ENCODE data around the gene GRAP. TPM values are rescaled to one million over a fixed set of nuclear protein-coding genes. Genes with fewer than 3 reads are reported as not detected.

GRAP gene
- total and polyA plus RNA-seq, 10 donors = 36.2 to 114 (median 47.4) TPM

GRCh38 chr17:19000531-19001325, 46.0 kb downstream of the GRAP start:
- Histone ChIP-seq H3K36me3 (peaks cover 0 to 14% (median 0%) of the 10 kb centered on the region in 6 donors), H3K27me3 (replicated peaks in 1 of 7) (peaks cover 0 to 15% (median 0%) of the 10 kb centered on the region in 7 donors), H3K4me1 (peaks cover 9 to 52% (median 31%) of the 10 kb centered on the region in 6 donors), H3K9me3 (peaks cover 0 to 9% (median 4%) of the 10 kb centered on the region in 8 donors), H3K27ac (no peak overlapping the region), H3K4me3 (no peak overlapping the region)
- TF ChIP-seq POLR2A (IDR thresholded peaks at IDR 0.05) (no peak), CTCF (IDR thresholded peaks at IDR 0.05 in 8 of 11, conservative IDR thresholded peaks at IDR 0.05 in 3 of 11) (no peak), POLR2AphosphoS5 (IDR thresholded peaks at IDR 0.05) (no peak)
- intact Hi-C loops (cut with DNase I; ENCODE audit: low total_unique reads) = no loop called here
- 86 to 94% (median 92%) methylated on average over 17 of the region's 17 CpGs for WGBS, 5 donors
- DNase-seq = no peak

- no peak for TF ChIP-seq POLR2AphosphoS5 (IDR thresholded peaks at IDR 0.05)
- TF ChIP-seq POLR2A (IDR thresholded peaks at IDR 0.05) = no peak
- no peak for TF ChIP-seq CTCF (IDR thresholded peaks at IDR 0.05 in 8 of 11, conservative IDR thresholded peaks at IDR 0.05 in 3 of 11)
- peaks cover 0 to 15% (median 0%) of the 10 kb centered on the region in 7 donors for H3K27me3 ChIP-seq (replicated peaks in 1 of 7)
- no peak overlapping the region for H3K4me3 ChIP-seq
- H3K4me1 ChIP-seq = peaks cover 6 to 45% (median 29%) of the 10 kb centered on the region in 6 donors
- H3K9me3 ChIP-seq = peaks cover 0 to 17% (median 10%) of the 10 kb centered on the region in 8 donors
- no peak for DNase-seq
- peaks cover 0 to 14% (median 0%) of the 10 kb centered on the region in 6 donors for H3K36me3 ChIP-seq
- WGBS, 5 donors = 89 to 96% (median 95%) methylated on average over 5 to 6 of the region's 6 CpGs
- no peak overlapping the region for H3K27ac ChIP-seq
- intact Hi-C loops (cut with DNase I; ENCODE audit: low total_unique reads) = no loop called here
Observed at GRCh38 chr17:18999911-19000310, 46.8 kb downstream of the GRAP start.

GRCh38 chr17:18999394-18999793, 47.4 kb downstream of the GRAP start:
- Histone ChIP-seq H3K9me3 (peaks cover 0 to 19% (median 10%) of the 10 kb centered on the region in 8 donors), H3K36me3 (peaks cover 0 to 14% (median 0%) of the 10 kb centered on the region in 6 donors), H3K27ac (no peak overlapping the region), H3K4me1 (peaks cover 4 to 42% (median 27%) of the 10 kb centered on the region in 6 donors), H3K4me3 (no peak overlapping the region), H3K27me3 (replicated peaks in 1 of 7) (peaks cover 0 to 14% (median 0%) of the 10 kb centered on the region in 7 donors)
- TF ChIP-seq CTCF (IDR thresholded peaks at IDR 0.05 in 8 of 11, conservative IDR thresholded peaks at IDR 0.05 in 3 of 11) = no peak
- no peak for TF ChIP-seq POLR2A (IDR thresholded peaks at IDR 0.05)
- TF ChIP-seq POLR2AphosphoS5 (IDR thresholded peaks at IDR 0.05) = no peak
- WGBS, 5 donors = 91 to 95% (median 95%) methylated on average over 8 of the region's 8 CpGs
- no peak for DNase-seq
- intact Hi-C loops (cut with DNase I; ENCODE audit: low total_unique reads) = no loop called here

GRCh38 chr17:18997650-18998196, 49.0 kb downstream of the GRAP start:
- DNase-seq = no peak
- 77 to 92% (median 83%) methylated on average over 5 to 6 of the region's 6 CpGs for WGBS, 5 donors
- TF ChIP-seq CTCF (IDR thresholded peaks at IDR 0.05 in 8 of 11, conservative IDR thresholded peaks at IDR 0.05 in 3 of 11) = no peak
- TF ChIP-seq POLR2A (IDR thresholded peaks at IDR 0.05) = no peak
- TF ChIP-seq POLR2AphosphoS5 (IDR thresholded peaks at IDR 0.05) = no peak
- no peaks in the 10 kb centered on the region for H3K27me3 ChIP-seq (replicated peaks in 1 of 7)
- H3K4me3 ChIP-seq = no peak overlapping the region
- H3K9me3 ChIP-seq = peaks cover 0 to 19% (median 10%) of the 10 kb centered on the region in 8 donors
- peaks cover 0 to 14% (median 0%) of the 10 kb centered on the region in 6 donors for H3K36me3 ChIP-seq
- intact Hi-C loops (cut with DNase I; ENCODE audit: low total_unique reads) = no loop called here
- H3K27ac ChIP-seq = no peak overlapping the region
- H3K4me1 ChIP-seq = peaks cover 14 to 41% (median 25%) of the 10 kb centered on the region in 6 donors
